Pons (tissue), 1 donor: ENCODE measurements around the gene CERT1.
"Not testable (repeated sequence)": the region's sequence is repeated elsewhere in the genome, so short reads cannot be mapped to it uniquely, and the experiment has no call there.

Experiments used
- DNase-seq: peaks from one replicate; pipeline ENCODE4 v3.0.0-alpha.2; 2016; ENCODE audit warnings: low spot score

Gene CERT1

GRCh38 chr5:75511435-75512382, at the start of gene CERT1, which contains the start of gene POLK:
TSS of gene CERT1 (minus strand) at chr5:75511629. CDS start at chr5:75511207, 422 bp downstream.
TSS of gene POLK (plus strand) at chr5:75511891.
- peak; percentile 99 for DNase-seq

GRCh38 chr5:75560655-75561054, 49.2 kb upstream of the CERT1 start:
- not testable (repeated sequence) for DNase-seq

GRCh38 chr5:75558981-75559632, 47.7 kb upstream of the CERT1 start:
- DNase-seq: peak; percentile 33

GRCh38 chr5:75558221-75558620, 46.8 kb upstream of the CERT1 start:
- DNase-seq: no peak

DNA sequence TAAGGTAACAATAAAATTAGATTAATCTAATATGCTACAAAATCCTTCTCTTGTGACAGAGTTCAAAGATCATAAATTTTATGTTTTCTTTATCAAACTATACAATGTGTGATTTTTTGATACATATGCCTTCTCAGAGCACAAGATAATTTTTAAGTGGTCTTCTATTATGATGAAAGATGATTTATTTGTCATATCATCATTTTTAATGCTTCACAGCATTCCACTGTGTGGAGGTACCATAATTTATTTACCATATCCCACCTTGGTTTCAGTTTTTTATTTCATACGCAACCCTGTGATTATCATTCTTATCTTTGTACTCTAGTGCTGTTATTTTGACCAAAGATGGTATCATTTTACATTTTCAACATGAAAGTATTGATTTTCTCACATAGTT, 41.9 kb upstream of the CERT1 start:
- DNase-seq: no peak

GRCh38 chr5:75552764-75553163, 41.3 kb upstream of the CERT1 start:
- no peak for DNase-seq

DNA sequence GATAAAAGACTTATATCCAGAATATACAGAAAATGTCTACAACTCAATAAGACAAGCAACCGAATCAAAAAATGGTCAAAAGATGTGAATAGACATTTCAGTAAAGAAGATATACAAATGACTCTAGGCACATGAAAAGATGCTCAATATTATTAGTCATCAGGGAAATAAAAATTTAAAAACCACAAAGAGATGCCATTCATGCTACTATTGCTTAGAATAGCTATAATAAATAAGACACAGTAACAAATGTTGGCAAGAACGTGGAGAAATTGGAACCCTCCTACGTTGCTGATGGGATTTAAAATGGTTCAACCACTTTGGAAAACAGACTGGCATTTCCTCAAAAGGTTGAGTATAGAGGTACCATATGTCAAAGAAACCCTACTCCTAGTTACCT, 40.0 kb upstream of the CERT1 start:
- DNase-seq: no peak

DNA sequence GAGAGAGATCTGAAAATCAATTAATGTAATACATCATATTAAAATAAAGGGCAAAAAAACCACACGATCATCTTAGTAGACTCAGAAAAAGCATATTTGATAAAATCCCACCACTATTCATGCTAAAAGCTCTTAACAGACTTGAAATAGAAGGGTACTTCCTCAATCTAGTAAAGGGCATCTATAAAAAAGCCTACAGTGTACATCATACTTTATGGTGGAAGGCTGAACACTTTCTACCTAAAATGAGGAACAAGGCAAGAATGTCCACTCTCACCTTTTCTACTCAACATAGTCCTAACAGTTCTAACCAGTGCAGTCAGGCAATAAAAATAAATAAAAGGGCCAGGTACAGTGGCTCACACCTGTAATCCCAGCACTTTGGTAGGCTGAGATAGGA, 39.2 kb upstream of the CERT1 start:
- DNase-seq: no peak

- DNase-seq: no peak
Measured at GRCh38 chr5:75547812-75548211, 36.4 kb upstream of the CERT1 start.

DNA sequence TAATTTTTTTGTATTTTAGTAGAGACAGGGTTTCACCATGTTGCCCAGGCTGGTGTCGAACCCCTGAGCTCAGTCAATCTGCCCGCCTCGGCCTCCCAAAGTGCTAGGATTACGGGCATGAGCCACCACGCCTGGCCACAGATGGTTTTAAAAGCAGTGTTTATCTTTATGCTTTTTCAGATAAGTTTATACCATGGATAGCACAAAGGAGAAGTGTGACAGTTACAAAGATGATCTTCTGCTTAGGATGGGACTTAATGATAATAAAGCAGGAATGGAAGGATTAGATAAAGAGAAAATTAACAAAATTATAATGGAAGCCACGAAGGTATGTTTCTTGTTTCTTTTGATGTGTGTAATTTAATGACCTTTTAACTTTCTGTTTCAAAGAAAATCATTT, 35.4 kb upstream of the CERT1 start:
- DNase-seq: no peak

- no peak for DNase-seq
Measured at GRCh38 chr5:75545131-75545530, 33.7 kb upstream of the CERT1 start.

GRCh38 chr5:75538211-75538610, 26.8 kb upstream of the CERT1 start:
- no peak for DNase-seq

GRCh38 chr5:75536694-75537360, 25.4 kb upstream of the CERT1 start:
- DNase-seq: no peak

DNA sequence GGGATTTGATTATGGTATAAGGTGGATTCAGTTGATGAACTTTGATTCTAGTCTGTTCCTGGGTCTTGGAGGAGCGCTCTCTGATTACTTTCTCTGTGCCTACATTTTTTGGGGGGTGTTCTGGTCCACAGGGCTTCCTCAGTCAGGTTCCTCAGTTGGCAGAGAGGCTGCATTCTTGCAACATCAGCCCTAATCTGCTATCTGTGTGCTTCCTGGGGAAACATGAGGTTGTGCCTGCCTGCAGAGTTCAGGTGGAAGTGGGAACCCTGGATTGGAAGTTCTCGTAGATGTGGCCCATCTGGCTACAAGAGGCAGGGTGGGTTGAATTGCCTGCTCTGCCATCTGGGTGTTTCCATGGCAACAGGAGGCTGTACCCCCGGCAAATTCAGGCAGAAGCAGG, 24.7 kb upstream of the CERT1 start:
- DNase-seq: no peak

- no peak for DNase-seq
Measured at GRCh38 chr5:75534734-75535133, 23.3 kb upstream of the CERT1 start.

DNA sequence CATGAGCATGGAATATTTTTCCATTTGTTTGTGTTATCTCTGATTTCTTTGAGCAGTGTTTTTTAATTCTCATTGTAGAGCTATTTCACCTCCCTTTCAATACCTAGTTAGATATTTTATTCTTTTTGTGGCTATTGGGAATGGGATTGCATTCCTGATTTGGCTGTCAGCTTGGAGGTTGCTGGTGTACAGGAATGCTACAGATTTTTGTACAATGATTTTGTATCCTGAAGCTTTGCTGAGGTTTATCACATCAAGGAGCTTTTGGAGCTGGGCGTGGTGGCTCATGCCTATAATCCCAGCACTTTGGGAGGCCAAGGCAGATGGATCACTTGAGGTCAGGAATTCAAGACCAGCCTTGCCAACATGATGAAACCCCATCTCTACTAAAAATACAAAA, 22.3 kb upstream of the CERT1 start:
- not testable (repeated sequence) for DNase-seq

DNA sequence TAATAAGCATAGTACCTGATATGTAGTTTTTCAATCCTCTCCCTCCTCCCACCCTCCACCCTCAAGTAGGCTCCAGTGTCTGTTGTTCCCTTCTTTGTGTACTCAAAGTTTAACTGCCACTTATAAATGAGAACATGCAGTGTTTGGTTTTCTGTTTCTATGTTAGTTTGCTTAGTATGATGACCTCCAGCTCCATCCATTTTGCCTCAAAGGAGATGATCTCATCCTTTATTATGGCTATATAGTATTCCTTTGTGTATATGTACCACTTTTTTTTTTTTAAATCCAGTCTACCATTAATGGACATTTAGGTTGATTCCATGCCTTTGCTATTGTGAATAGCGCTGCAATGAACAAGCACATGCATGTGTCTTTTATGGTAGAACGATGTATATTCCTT, 20.8 kb upstream of the CERT1 start:
- no peak for DNase-seq

DNA sequence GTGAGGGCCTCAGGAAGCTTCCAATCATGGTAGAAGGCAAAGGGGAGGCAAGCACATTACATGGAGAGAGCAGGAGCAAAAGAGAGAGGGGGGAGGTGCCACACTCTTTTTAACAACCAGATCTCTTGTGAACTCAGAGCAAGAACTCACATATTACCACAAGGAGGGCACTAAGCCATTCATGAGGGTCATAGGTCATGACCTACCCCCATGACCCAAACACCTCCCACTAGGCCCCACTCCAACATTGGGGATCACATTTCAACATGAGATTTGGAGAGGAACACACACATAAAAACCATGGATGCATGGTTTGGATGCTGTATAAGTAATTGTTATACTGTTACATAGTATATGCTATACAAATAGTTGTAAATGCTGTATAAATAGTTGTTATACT, 17.8 kb upstream of the CERT1 start:
- DNase-seq: no peak

- DNase-seq: peak; percentile 33
Measured at GRCh38 chr5:75526070-75526469, 14.6 kb upstream of the CERT1 start.

GRCh38 chr5:75525344-75525743, 13.9 kb upstream of the CERT1 start:
- no peak for DNase-seq

GRCh38 chr5:75524591-75524990, 13.2 kb upstream of the CERT1 start:
- no peak for DNase-seq

GRCh38 chr5:75524071-75524470, 12.6 kb upstream of the CERT1 start:
- no peak for DNase-seq

DNA sequence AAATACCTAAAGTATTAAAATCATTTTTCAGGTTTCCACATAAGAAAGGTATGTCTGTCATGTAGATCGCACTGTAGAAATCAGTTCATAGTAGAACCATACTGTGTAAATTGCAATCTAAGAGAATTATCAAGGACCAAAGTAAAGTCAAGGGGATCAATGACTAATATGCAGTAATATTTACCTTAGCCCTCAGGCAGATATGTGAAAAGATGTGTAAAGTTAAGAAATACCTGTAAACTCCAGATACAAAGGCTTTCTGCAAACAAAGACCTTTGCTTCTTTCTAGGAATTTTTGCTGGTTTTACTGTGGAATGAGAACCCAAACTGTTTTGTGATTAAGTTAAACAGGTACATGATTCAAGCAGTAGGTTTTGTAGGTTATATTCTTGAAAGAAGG, 11.8 kb upstream of the CERT1 start:
- no peak for DNase-seq
